ENCODE results near the gene CHGA.

CHGA gene

DNA sequence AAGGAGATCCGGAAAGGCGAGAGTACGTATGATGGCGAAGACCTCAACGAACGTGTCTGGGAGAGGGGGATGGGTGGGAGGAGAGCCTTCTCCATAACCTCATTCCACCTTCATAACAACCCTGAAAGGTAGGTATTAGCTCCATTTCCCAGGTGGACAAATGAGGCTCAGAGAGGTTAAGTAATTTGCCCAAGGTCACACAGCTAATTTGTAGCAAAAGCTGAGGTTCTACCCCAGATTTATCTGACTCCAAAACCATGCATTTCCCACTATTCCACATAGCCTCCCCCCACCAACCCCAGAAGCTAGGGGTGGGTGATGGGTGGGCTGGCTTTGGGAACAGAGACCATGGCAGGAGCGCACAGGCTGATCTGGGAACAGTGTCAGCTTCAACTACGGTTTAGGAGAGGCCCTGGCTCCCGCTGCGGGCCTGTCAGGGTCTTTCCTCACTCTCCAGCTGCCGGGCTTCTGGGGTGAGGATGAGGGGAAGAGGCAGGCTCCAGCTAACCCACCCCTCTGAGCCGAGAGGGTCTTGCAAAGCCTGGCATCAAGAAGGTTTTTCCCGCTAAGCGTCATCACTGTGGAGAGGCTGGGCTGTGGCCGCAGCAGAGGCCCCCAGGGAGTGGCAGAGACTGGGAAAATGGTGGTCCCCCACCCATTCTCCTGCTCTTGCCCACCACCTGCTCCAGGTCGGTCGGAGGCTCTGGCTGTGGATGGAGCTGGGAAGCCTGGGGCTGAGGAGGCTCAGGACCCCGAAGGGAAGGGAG lies 8.9 kb downstream of the CHGA start:
- DNase-seq, result no peak

GRCh38 chr14:92932448-92933395 lies 9.8 kb downstream of the CHGA start:
- no peak for DNase-seq

DNA sequence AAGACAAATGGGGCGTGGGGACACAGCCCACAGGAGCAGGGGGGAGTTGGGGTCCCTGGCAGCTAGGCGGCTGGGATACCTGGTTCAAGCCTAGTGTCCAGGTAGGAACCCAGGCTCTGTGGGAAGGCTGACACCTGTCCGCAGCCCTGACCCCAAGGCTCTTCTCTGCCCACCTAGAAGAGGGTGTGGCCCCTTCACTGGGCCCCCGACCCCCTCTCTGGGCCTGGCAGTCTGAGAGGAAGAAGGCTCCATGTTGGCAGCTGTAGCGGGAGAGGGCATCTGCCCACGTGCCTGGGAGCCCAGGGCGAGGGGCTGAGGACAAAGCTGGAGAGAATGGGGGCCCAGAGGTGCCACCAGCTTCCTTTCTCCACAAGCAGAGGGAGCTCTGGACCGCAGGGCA lies 10.5 kb downstream of the CHGA start:
- no peak for DNase-seq

DNA sequence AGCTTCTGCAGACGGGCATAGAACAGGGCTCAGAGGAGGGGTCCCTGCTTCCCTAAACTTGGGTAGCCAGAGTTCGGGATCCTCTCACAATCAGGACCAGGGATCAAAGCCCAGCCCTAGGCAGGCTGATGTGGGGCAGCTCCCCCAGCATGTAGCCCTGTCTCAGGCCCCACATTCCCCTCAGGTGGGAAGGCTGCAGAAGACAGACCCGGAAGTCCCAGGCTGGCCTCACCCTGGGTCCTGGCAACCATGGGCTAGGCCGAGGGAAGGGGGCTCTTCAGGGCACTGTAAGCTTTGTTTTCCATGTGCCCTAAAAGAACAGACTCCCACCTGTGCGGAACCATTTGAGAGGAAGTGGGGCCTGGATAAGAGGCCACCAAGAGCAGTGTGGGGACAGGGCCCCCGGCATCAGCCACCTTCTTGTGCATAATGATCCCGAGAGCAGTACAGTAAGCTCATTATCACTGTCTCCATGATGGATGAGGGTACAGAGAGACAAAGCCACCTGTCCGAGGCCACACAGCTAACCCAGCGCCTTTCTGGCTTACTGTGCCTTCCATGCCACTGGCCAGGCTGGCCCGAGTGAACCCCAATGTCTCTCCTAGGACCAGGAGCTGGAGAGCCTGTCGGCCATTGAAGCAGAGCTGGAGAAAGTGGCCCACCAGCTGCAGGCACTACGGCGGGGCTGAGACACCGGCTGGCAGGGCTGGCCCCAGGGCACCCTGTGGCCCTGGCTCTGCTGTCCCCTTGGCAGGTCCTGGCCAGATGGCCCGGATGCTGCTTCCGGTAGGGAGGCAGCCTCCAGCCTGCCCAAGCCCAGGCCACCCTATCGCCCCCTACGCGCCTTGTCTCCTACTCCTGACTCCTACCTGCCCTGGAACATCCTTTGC lies 11.5 kb downstream of the CHGA start:
- DNase-seq, result no peak

- no peak for DNase-seq
These were observed 12.5 kb downstream of the CHGA start for GRCh38 chr14:92935446-92935845.

DNA sequence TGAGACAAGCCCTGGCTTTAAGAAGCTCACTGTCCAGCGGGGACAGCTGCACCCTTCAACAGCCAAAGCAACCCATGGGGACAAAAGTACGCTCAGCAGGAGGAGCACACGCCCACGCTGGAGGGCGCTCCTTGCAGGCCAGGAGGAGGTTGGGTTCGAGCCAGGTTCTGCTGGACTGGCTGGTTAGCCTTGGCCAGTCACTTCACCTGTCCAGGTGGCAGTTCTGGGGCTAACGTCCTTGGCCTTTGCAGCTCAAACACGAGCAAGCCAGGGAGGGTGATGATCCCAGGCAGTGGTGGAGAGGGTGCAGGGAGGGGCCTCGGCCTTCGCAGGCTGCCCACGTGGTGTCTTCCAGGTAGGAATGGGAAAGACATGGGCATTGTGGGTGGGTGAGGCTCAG lies 13.1 kb downstream of the CHGA start:
- DNase-seq, result no peak

- DNase-seq, result no peak
These were observed 14.3 kb downstream of the CHGA start for GRCh38 chr14:92937051-92937937.

GRCh38 chr14:92938235-92938875 lies 15.4 kb downstream of the CHGA start:
- DNase-seq, result peak; percentile 62

- DNase-seq, result no peak
These were observed 16.1 kb downstream of the CHGA start for GRCh38 chr14:92938890-92939671.

GRCh38 chr14:92939699-92940098 lies 16.7 kb downstream of the CHGA start:
- DNase-seq, result no peak

GRCh38 chr14:92940543-92940942 lies 17.6 kb downstream of the CHGA start:
- DNase-seq, result no peak

DNA sequence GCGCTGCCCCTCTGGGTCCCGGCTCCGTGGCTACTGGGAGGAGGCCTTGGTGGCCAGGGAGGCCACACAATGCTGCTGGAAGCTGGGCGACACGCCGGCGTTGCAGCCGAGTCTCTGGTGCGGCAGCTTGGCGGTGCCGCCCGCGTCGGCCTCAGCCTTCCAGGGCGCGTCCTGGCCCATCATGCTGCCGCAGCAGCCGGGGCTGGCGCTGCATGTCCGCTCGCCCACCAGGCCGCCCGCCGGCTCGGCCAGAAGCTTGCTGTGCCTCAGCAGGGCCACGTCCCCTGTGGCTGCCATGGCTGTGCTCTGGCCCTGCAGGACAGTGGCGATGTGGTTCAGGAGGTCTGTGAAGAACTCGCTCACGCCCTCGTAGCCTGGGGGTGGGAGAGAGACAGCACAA lies 18.6 kb downstream of the CHGA start:
- no peak for DNase-seq

DNA sequence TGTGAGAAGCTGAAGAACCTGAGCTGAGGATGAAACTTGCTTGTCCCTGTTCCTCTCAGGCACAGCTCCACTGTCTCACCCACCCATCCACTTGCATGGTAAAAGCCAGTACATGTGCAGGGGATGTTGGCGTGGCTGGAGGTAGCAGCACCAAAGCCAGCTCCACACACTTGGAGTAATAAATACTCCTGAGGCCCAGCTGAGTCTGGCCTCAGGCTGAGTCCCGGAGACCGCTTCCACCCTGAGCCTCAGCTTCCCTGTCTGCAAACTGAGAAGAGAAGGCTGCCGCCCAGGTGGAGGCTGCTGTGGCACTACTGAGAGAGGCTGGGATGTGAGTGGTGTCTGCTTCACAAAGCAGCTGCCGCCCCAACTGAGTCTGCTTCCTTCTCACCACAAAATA lies 19.2 kb downstream of the CHGA start:
- no peak for DNase-seq

DNA sequence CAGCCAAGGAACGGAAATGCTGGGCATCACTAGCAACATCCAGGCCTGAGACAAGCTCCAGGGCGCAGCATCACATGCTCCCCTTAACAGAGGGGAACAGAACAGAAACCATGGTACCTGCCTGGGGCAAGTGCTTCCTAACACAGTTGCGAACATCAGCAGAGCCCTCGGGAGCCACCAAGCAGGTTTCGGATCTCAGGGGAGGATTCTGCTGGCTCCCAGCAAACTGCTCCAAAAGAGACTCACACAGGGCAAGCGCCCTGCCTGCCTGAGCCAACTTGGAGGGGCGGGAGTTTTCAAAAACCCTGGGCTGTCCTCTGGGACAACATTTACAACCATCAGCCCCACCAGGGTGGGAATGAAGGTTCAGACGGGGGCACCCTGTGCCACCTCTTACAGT lies 19.6 kb downstream of the CHGA start:
- no peak for DNase-seq

DNA sequence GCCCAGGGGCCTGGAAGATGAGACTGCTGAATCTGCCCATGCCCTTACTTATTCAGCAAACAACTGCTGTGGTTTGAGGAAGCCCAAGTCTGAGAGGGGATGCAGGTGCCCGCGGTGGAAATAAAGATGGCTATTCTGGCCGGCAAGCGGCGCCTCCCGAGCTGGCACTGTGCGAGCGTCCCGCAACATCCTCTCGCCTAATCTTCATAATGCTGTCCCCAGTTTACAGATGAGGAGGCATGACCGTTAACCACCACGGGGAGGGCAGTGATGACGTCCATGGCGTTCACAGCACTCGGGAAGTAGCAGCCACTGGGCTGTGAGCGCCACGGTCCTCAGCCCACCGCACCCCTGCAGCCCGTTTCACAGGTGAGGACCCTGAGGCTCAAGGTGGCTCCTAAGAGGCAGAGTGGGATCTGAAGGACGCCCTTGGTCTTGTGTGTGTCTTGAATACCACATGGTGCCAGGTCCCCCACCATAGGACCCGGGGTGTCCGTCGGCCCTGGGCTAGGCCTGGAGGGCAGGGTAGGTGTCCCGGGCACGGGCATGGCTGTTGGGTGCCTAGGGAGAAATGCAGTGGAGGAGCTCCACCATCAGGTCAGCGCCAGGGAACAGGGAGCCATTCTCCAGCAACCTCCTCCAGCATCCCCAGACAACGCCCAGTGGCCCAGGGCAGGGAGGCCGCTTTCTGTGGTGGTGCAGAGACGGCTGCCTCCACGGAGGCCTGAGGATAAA lies 20.2 kb downstream of the CHGA start:
- no peak for DNase-seq

- no peak for DNase-seq
These were observed 21.1 kb downstream of the CHGA start for GRCh38 chr14:92943855-92944570.

DNA sequence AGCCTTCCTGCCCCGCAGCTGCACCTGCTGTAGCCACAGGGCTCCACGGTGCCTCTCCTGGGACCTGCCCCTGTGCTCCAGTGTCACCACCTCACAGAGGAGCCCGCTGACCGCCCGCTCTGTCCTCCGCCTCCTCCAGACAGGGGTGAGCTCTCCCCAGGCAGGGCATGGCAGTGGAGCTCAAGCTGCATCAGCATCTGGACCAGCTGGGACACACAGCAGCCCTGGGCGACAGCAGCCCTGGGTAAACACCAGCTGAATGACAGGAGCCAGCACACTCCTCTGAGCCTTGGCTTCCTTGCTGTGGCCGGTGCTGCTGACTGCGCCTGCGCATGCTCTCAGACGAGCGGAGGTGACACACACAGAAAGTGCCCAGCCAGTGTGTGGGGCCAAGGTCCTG lies 22.0 kb downstream of the CHGA start:
- no peak for DNase-seq

GRCh38 chr14:92945544-92945943 lies 22.6 kb downstream of the CHGA start:
- DNase-seq, result no peak
